ENCODE results near the gene IVNS1ABP. TPM values are rescaled to one million over a fixed set of nuclear protein-coding genes. Genes with fewer than 3 reads are reported as not detected.
A peak's percentile ranks its signal among the peaks of the same experiment; 100 is the strongest.

Gene IVNS1ABP
- total RNA-seq, 1 donor from 2014 or later, result 143 TPM

GRCh38 chr1:185308126-185308525 lies 8.9 kb downstream of the IVNS1ABP start:
- Mint-ChIP-seq H3K36me3 (ENCODE audit: low read depth) (peaks cover 73% of the 10 kb centered on the region), H3K27ac (no peak overlapping the region), H3K27me3 (ENCODE audit: low read depth) (no peaks in the 10 kb centered on the region), H3K4me1 (ENCODE audit: low read depth) (peaks cover 28% of the 10 kb centered on the region), H3K4me3 (ENCODE audit: low read depth) (no peak overlapping the region), H3K9me3 (no peaks in the 10 kb centered on the region)
- intact Hi-C loops (cut with micrococcal nuclease), result no loop called here
- DNase-seq (ENCODE audit: low spot score), result no peak

GRCh38 chr1:185305419-185305818 lies 11.6 kb downstream of the IVNS1ABP start:
- Mint-ChIP-seq H3K36me3 (ENCODE audit: low read depth) (peaks cover 81% of the 10 kb centered on the region), H3K4me3 (ENCODE audit: low read depth) (no peak overlapping the region), H3K9me3 (no peaks in the 10 kb centered on the region), H3K4me1 (ENCODE audit: low read depth) (peaks cover 13% of the 10 kb centered on the region), H3K27me3 (ENCODE audit: low read depth) (no peaks in the 10 kb centered on the region), H3K27ac (no peak overlapping the region)
- no peak for DNase-seq (ENCODE audit: low spot score)
- intact Hi-C loops (cut with micrococcal nuclease), result no loop called here

- H3K36me3 Mint-ChIP-seq (ENCODE audit: low read depth), result peaks cover 90% of the 10 kb centered on the region
- peaks cover 6% of the 10 kb centered on the region for H3K4me1 Mint-ChIP-seq (ENCODE audit: low read depth)
- intact Hi-C loops (cut with micrococcal nuclease), result no loop called here
- no peak for DNase-seq (ENCODE audit: low spot score)
- H3K4me3 Mint-ChIP-seq (ENCODE audit: low read depth), result no peak overlapping the region
- no peaks in the 10 kb centered on the region for H3K9me3 Mint-ChIP-seq
- H3K27ac Mint-ChIP-seq, result no peak overlapping the region
- no peaks in the 10 kb centered on the region for H3K27me3 Mint-ChIP-seq (ENCODE audit: low read depth)
Observed at GRCh38 chr1:185300152-185300551, 16.9 kb downstream of the IVNS1ABP start.

GRCh38 chr1:185297982-185298381 lies 19.1 kb downstream of the IVNS1ABP start:
- intact Hi-C loops (cut with micrococcal nuclease), result no loop called here
- peaks cover 3% of the 10 kb centered on the region for H3K4me1 Mint-ChIP-seq (ENCODE audit: low read depth)
- H3K27me3 Mint-ChIP-seq (ENCODE audit: low read depth), result no peaks in the 10 kb centered on the region
- peaks cover 87% of the 10 kb centered on the region for H3K36me3 Mint-ChIP-seq (ENCODE audit: low read depth)
- H3K27ac Mint-ChIP-seq, result no peak overlapping the region
- no peak overlapping the region for H3K4me3 Mint-ChIP-seq (ENCODE audit: low read depth)
- no peak for DNase-seq (ENCODE audit: low spot score)
- H3K9me3 Mint-ChIP-seq, result no peaks in the 10 kb centered on the region

GRCh38 chr1:185295091-185295490 lies 22.0 kb downstream of the IVNS1ABP start:
- Mint-ChIP-seq H3K36me3 (ENCODE audit: low read depth) (peaks cover 73% of the 10 kb centered on the region), H3K27ac (no peak overlapping the region), H3K4me1 (ENCODE audit: low read depth) (peaks cover 7% of the 10 kb centered on the region), H3K4me3 (ENCODE audit: low read depth) (no peak overlapping the region), H3K27me3 (ENCODE audit: low read depth) (no peaks in the 10 kb centered on the region), H3K9me3 (no peaks in the 10 kb centered on the region)
- intact Hi-C loops (cut with micrococcal nuclease), result no loop called here
- no peak for DNase-seq (ENCODE audit: low spot score)

GRCh38 chr1:185293967-185294542 lies 23.0 kb downstream of the IVNS1ABP start:
- Mint-ChIP-seq H3K36me3 (ENCODE audit: low read depth) (peaks cover 74% of the 10 kb centered on the region), H3K9me3 (no peaks in the 10 kb centered on the region), H3K4me3 (ENCODE audit: low read depth) (no peak overlapping the region), H3K27me3 (ENCODE audit: low read depth) (no peaks in the 10 kb centered on the region), H3K4me1 (ENCODE audit: low read depth) (peaks cover 10% of the 10 kb centered on the region), H3K27ac (peak overlapping the region; percentile 11)
- intact Hi-C loops (cut with micrococcal nuclease), result no loop called here
- no peak for DNase-seq (ENCODE audit: low spot score)

GRCh38 chr1:185292237-185292636 lies 24.8 kb downstream of the IVNS1ABP start:
- Mint-ChIP-seq H3K27ac (no peak overlapping the region), H3K4me3 (ENCODE audit: low read depth) (no peak overlapping the region), H3K9me3 (no peaks in the 10 kb centered on the region), H3K36me3 (ENCODE audit: low read depth) (peaks cover 65% of the 10 kb centered on the region), H3K27me3 (ENCODE audit: low read depth) (no peaks in the 10 kb centered on the region), H3K4me1 (ENCODE audit: low read depth) (peaks cover 15% of the 10 kb centered on the region)
- intact Hi-C loops (cut with micrococcal nuclease), result no loop called here
- no peak for DNase-seq (ENCODE audit: low spot score)

GRCh38 chr1:185291652-185292051 lies 25.4 kb downstream of the IVNS1ABP start:
- Mint-ChIP-seq H3K27me3 (ENCODE audit: low read depth) (no peaks in the 10 kb centered on the region), H3K4me1 (ENCODE audit: low read depth) (peaks cover 15% of the 10 kb centered on the region), H3K36me3 (ENCODE audit: low read depth) (peaks cover 59% of the 10 kb centered on the region), H3K27ac (no peak overlapping the region), H3K4me3 (ENCODE audit: low read depth) (no peak overlapping the region), H3K9me3 (no peaks in the 10 kb centered on the region)
- DNase-seq (ENCODE audit: low spot score), result no peak
- intact Hi-C loops (cut with micrococcal nuclease), result no loop called here

GRCh38 chr1:185291159-185291558 lies 25.9 kb downstream of the IVNS1ABP start:
- DNase-seq (ENCODE audit: low spot score), result no peak
- Mint-ChIP-seq H3K4me3 (ENCODE audit: low read depth) (no peak overlapping the region), H3K4me1 (ENCODE audit: low read depth) (peaks cover 15% of the 10 kb centered on the region), H3K9me3 (no peaks in the 10 kb centered on the region), H3K27ac (no peak overlapping the region), H3K36me3 (ENCODE audit: low read depth) (peaks cover 54% of the 10 kb centered on the region), H3K27me3 (ENCODE audit: low read depth) (no peaks in the 10 kb centered on the region)
- intact Hi-C loops (cut with micrococcal nuclease), result no loop called here

GRCh38 chr1:185289880-185290279 lies 27.2 kb downstream of the IVNS1ABP start:
- Mint-ChIP-seq H3K4me1 (ENCODE audit: low read depth) (peaks cover 19% of the 10 kb centered on the region), H3K4me3 (ENCODE audit: low read depth) (no peak overlapping the region), H3K27ac (no peak overlapping the region), H3K27me3 (ENCODE audit: low read depth) (no peaks in the 10 kb centered on the region), H3K9me3 (no peaks in the 10 kb centered on the region), H3K36me3 (ENCODE audit: low read depth) (peaks cover 41% of the 10 kb centered on the region)
- intact Hi-C loops (cut with micrococcal nuclease), result no loop called here
- DNase-seq (ENCODE audit: low spot score), result no peak

- Mint-ChIP-seq H3K27me3 (ENCODE audit: low read depth) (no peaks in the 10 kb centered on the region), H3K27ac (no peak overlapping the region), H3K36me3 (ENCODE audit: low read depth) (peaks cover 29% of the 10 kb centered on the region), H3K4me3 (ENCODE audit: low read depth) (no peak overlapping the region), H3K9me3 (no peaks in the 10 kb centered on the region), H3K4me1 (ENCODE audit: low read depth) (peaks cover 19% of the 10 kb centered on the region)
- DNase-seq (ENCODE audit: low spot score), result no peak
- intact Hi-C loops (cut with micrococcal nuclease), result no loop called here
Observed at GRCh38 chr1:185288435-185288834, 28.6 kb downstream of the IVNS1ABP start.

- DNase-seq (ENCODE audit: low spot score), result no peak
- no peaks in the 10 kb centered on the region for H3K9me3 Mint-ChIP-seq
- H3K36me3 Mint-ChIP-seq (ENCODE audit: low read depth), result peaks cover 20% of the 10 kb centered on the region
- no peak overlapping the region for H3K4me3 Mint-ChIP-seq (ENCODE audit: low read depth)
- no peak overlapping the region for H3K27ac Mint-ChIP-seq
- H3K27me3 Mint-ChIP-seq (ENCODE audit: low read depth), result no peaks in the 10 kb centered on the region
- intact Hi-C loops (cut with micrococcal nuclease), result no loop called here
- H3K4me1 Mint-ChIP-seq (ENCODE audit: low read depth), result peaks cover 14% of the 10 kb centered on the region
Observed at GRCh38 chr1:185287451-185287850, 29.6 kb downstream of the IVNS1ABP start.

- intact Hi-C loops (cut with micrococcal nuclease), result no loop called here
- H3K27ac Mint-ChIP-seq, result no peak overlapping the region
- no peak for DNase-seq (ENCODE audit: low spot score)
- peaks cover 25% of the 10 kb centered on the region for H3K4me1 Mint-ChIP-seq (ENCODE audit: low read depth)
- peaks cover 16% of the 10 kb centered on the region for H3K36me3 Mint-ChIP-seq (ENCODE audit: low read depth)
- no peaks in the 10 kb centered on the region for H3K9me3 Mint-ChIP-seq
- no peak overlapping the region for H3K4me3 Mint-ChIP-seq (ENCODE audit: low read depth)
- no peaks in the 10 kb centered on the region for H3K27me3 Mint-ChIP-seq (ENCODE audit: low read depth)
Observed at GRCh38 chr1:185284533-185285276, 32.3 kb downstream of the IVNS1ABP start.
